Measurements from ENCODE around the gene SART3. TPM values are rescaled to one million over a fixed set of nuclear protein-coding genes. Genes with fewer than 3 reads are reported as not detected.

The SART3 gene
- total and polyA plus RNA-seq, 10 of the 15 experiments (the other 5 are each of a cell fraction or from before 2014, with no cell fraction given) = 8.8 to 179 (median 54.9) TPM

DNA sequence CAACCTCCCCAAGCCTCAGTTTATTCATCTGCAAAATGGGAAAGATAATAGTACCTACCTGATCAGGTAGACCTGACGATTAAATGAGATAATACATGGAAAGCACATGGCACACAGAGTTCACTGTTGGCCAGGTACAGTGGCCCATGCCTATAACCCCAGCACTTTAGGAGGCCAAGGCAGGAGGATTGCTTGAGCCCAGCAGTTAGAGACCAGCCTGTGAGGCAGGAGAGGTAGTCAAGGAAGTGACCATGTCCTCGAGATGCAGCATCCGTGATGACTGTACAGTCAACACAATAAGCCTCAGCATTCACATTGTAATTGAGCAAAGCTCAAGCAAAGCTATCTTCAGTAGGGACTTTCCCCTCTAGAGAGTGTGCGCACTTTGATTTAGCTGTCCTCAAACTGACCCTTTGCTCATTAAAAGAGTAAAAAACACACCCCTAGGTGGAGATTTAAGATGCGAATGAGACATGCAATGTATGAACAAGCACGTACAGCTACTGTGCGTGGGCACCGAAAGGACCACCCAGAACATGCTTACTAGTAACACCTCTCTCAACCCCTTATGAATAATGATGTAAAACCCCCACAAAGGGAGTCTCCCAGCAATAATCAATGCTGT lies 11.3 kb upstream of the SART3 start:
- ATAC-seq (peak; percentile 56), DNase-seq (ENCODE audit: low read depth, low spot score) (peak; percentile 90), FAIRE-seq (no peak)
- H3K79me2 ChIP-seq (ENCODE audit: control insufficient read depth, insufficient read depth, low read length) = peaks cover 5% of the 10 kb centered on the region
- CTCF ChIA-PET = interaction anchor here (0.8 to 21.5 kb wide), 9 partner anchors 8 to 287 kb away, joined by 3 to 866 read pairs (median 21); partner anchors contain the start of genes ISCU, SART3 and SELPLG
- no peak overlapping the region for H2AFZ ChIP-seq (ENCODE audit: control insufficient read depth, low read depth, low read length)
- H4K20me1 ChIP-seq (ENCODE audit: control insufficient read depth, insufficient read depth) = no peaks in the 10 kb centered on the region
- under 1% methylated on average over 8 of the region's 8 CpGs for WGBS (ENCODE audit: insufficient coverage, insufficient replicate concordance, low lambda C conversion rate, missing lambda C conversion rate)
- POLR2A ChIA-PET = interaction anchor here (0.7 to 14.2 kb wide), 10 partner anchors 10 to 239 kb away, joined by 3 to 211 read pairs (median 5); partner anchors contain the start of genes ISCU and SELPLG
- H3K4me2 ChIP-seq (ENCODE audit: control insufficient read depth, insufficient read depth) = peak overlapping the region; percentile 46
- peak overlapping the region; percentile 6; the same call in 1 of the 2 replicates for H3K4me3 ChIP-seq
- H3K27ac ChIP-seq (ENCODE audit: control insufficient read depth, insufficient read depth) = peak overlapping the region; percentile 100
- RAD21 ChIA-PET (ENCODE audit: unreplicated experiment) = interaction anchor here (0.6 to 23.0 kb wide), 10 partner anchors 7 to 896 kb away, joined by 3 to 633 read pairs (median 16); partner anchors contain the start of gene SELPLG
- H3K9me3 ChIP-seq (replicated peaks; ENCODE audit: control insufficient read depth, insufficient read depth, low read length) = no peaks in the 10 kb centered on the region
- in situ Hi-C loops (cut with MboI) = no loop called here
- peak overlapping the region; percentile 48; the same call in 1 of the 2 replicates for H3K9ac ChIP-seq (ENCODE audit: control insufficient read depth, insufficient read depth, low read length)
- BruUV-seq (replicated peaks) = no TSS peak
- H3K4me1 ChIP-seq (ENCODE audit: control insufficient read depth, insufficient read depth, low read length) = peaks cover 84% of the 10 kb centered on the region
- peaks cover 0 to 4% of the 10 kb centered on the region in 2 experiments; a peak in 2 of 4 replicates for H3K36me3 ChIP-seq (ENCODE audit: control insufficient read depth in 2 of 2, insufficient read depth in 2 of 2, low read length in 1 of 2)
- intact Hi-C loops (cut with micrococcal nuclease; ENCODE audit: unreplicated experiment) = loop anchor here (1.0 kb wide), 1 partner anchor 45 kb away; no protein-coding TSS in a partner anchor
- no peaks in the 10 kb centered on the region for H3K27me3 ChIP-seq (replicated peaks in 1 of 2; ENCODE audit: control insufficient read depth in 2 of 2, insufficient read depth in 2 of 2, low read length in 1 of 2)
- SMC1A ChIA-PET (ENCODE audit: uncharacterized antibody, unreplicated experiment) = interaction anchor here (0.9 to 26.5 kb wide), 11 partner anchors 8 to 266 kb away, joined by 3 to 718 read pairs (median 11); partner anchors contain the start of genes SART3 and SELPLG
- TF ChIP-seq SIX5 (IDR thresholded peaks at IDR 0.05; ENCODE audit: low read depth, low read length, severe bottlenecking) (no peak), JUND (IDR thresholded peaks at IDR 0.05; ENCODE audit: low read depth, low read length) (no peak), NFYB (IDR thresholded peaks at IDR 0.05; ENCODE audit: insufficient read depth, low read depth, low read length) (no peak), NRF1 (conservative IDR thresholded peaks at IDR 0.05; ENCODE audit: low read depth, low read length) (no peak), ZBED1 (IDR thresholded peaks at IDR 0.05; ENCODE audit: borderline replicate concordance) (0 out of 2 replicates have a peak, but pooled peaks have one; percentile 38), RBBP5 (conservative IDR thresholded peaks at IDR 0.05) (no peak), HDAC6 (IDR thresholded peaks at IDR 0.05; ENCODE audit: unreplicated experiment) (no peak), MTA2 (IDR thresholded peaks at IDR 0.05; ENCODE audit: low read depth) (peak; percentile 98), YBX1 (IDR thresholded peaks at IDR 0.05) (no peak), SPI1 (IDR thresholded peaks at IDR 0.05; ENCODE audit: borderline replicate concordance, insufficient read depth, low read depth, low read length) (no peak), ESRRA (IDR thresholded peaks at IDR 0.05; ENCODE audit: low read length) (no peak), MEF2B (IDR thresholded peaks at IDR 0.05; ENCODE audit: partially characterized antibody, poor library complexity, severe bottlenecking) (peak; percentile 64), IKZF1 (conservative IDR thresholded peaks at IDR 0.05) (peak; percentile 47), CBFB (IDR thresholded peaks at IDR 0.05; ENCODE audit: low read depth) (no peak), SP1 (IDR thresholded peaks at IDR 0.05; ENCODE audit: low read depth, low read length) (peak; percentile 60)
- TF ChIP-seq, protein P1, sequence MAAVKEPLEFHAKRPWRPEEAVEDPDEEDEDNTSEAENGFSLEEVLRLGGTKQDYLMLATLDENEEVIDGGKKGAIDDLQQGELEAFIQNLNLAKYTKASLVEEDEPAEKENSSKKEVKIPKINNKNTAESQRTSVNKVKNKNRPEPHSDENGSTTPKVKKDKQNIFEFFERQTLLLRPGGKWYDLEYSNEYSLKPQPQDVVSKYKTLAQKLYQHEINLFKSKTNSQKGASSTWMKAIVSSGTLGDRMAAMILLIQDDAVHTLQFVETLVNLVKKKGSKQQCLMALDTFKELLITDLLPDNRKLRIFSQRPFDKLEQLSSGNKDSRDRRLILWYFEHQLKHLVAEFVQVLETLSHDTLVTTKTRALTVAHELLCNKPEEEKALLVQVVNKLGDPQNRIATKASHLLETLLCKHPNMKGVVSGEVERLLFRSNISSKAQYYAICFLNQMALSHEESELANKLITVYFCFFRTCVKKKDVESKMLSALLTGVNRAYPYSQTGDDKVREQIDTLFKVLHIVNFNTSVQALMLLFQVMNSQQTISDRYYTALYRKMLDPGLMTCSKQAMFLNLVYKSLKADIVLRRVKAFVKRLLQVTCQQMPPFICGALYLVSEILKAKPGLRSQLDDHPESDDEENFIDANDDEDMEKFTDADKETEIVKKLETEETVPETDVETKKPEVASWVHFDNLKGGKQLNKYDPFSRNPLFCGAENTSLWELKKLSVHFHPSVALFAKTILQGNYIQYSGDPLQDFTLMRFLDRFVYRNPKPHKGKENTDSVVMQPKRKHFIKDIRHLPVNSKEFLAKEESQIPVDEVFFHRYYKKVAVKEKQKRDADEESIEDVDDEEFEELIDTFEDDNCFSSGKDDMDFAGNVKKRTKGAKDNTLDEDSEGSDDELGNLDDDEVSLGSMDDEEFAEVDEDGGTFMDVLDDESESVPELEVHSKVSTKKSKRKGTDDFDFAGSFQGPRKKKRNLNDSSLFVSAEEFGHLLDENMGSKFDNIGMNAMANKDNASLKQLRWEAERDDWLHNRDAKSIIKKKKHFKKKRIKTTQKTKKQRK (IDR thresholded peaks at IDR 0.05; ENCODE audit: low read depth, low read length) = no peak
- TF ChIP-seq, protein P2, sequence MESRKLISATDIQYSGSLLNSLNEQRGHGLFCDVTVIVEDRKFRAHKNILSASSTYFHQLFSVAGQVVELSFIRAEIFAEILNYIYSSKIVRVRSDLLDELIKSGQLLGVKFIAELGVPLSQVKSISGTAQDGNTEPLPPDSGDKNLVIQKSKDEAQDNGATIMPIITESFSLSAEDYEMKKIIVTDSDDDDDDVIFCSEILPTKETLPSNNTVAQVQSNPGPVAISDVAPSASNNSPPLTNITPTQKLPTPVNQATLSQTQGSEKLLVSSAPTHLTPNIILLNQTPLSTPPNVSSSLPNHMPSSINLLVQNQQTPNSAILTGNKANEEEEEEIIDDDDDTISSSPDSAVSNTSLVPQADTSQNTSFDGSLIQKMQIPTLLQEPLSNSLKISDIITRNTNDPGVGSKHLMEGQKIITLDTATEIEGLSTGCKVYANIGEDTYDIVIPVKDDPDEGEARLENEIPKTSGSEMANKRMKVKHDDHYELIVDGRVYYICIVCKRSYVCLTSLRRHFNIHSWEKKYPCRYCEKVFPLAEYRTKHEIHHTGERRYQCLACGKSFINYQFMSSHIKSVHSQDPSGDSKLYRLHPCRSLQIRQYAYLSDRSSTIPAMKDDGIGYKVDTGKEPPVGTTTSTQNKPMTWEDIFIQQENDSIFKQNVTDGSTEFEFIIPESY (IDR thresholded peaks at IDR 0.05) = no peak
- TF ChIP-seq, protein P3, sequence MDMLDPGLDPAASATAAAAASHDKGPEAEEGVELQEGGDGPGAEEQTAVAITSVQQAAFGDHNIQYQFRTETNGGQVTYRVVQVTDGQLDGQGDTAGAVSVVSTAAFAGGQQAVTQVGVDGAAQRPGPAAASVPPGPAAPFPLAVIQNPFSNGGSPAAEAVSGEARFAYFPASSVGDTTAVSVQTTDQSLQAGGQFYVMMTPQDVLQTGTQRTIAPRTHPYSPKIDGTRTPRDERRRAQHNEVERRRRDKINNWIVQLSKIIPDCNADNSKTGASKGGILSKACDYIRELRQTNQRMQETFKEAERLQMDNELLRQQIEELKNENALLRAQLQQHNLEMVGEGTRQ (IDR thresholded peaks at IDR 0.05; ENCODE audit: borderline replicate concordance, low read depth, low read length) = no peak

All from GM12878 (cell line).